Adrenal gland (tissue), 5 donors: ENCODE data around the gene SGK2.

Experiments used
- CTCF ChIP-seq, 6 experiments: fragments of 450-650 bp in 4 of 6; fragments of 200-600 bp in 2 of 6; sonication (generic) in 1 of 6; IDR thresholded peaks; 1 replicate in 5 of 6; 2 replicates in 1 of 6; pipeline versions ENCODE4 v1.5.1 to v1.8.0; 2016 to 2021; ENCODE audit warnings: antibody characterized with exemption in 6 of 6, mild to moderate bottlenecking in 2 of 6, moderate library complexity in 1 of 6
- POLR2A ChIP-seq, 2 donors: fragments of 450-650 bp; IDR thresholded peaks; one replicate each; pipeline ENCODE4 v1.6.1; 2017; ENCODE audit warnings: antibody characterized with exemption in 2 of 2, mild to moderate bottlenecking in 2 of 2, moderate library complexity in 1 of 2
- donor health status: DM: no; HTN: no; CAD: no.

- TF ChIP-seq CTCF (IDR thresholded peaks at IDR 0.05): no peak
- TF ChIP-seq POLR2A (IDR thresholded peaks at IDR 0.05): no peak
Observed at GRCh38 chr20:43560974-43561373, 2.1 kb downstream of the SGK2 start.
